ENCODE data around the gene CDX1.

Gene CDX1

GRCh38 chr5:150215979-150216944, 49.7 kb downstream of the CDX1 start:
- Histone ChIP-seq H3F3A (ENCODE audit: insufficient read depth, low read length) (no peaks in the 10 kb centered on the region), H3K27me3 (ENCODE audit: insufficient read depth, low read length) (no peaks in the 10 kb centered on the region), H3K36me3 (ENCODE audit: insufficient read depth, low read length) (no peaks in the 10 kb centered on the region), H3K4me2 (ENCODE audit: low read length) (no peak overlapping the region), H3K9me3 (ENCODE audit: low read length) (no peaks in the 10 kb centered on the region), H3K4me3 (ENCODE audit: low read depth, low read length, poor library complexity, severe bottlenecking) (no peak overlapping the region), H3K27ac (ENCODE audit: low read depth, low read length, poor library complexity, severe bottlenecking) (no peak overlapping the region), H3K4me1 (ENCODE audit: insufficient read depth, low read length, severe bottlenecking) (no peaks in the 10 kb centered on the region), H2AFZ (ENCODE audit: low read length) (no peak overlapping the region), H4K20me1 (ENCODE audit: insufficient read depth, low read length) (no peaks in the 10 kb centered on the region), H3K79me2 (ENCODE audit: insufficient read depth, low read length) (no peaks in the 10 kb centered on the region), H3K9me2 (ENCODE audit: low read depth, low read length) (no peaks in the 10 kb centered on the region), H3K9ac (ENCODE audit: low read length) (no peak overlapping the region)
- TF ChIP-seq CTCF (IDR thresholded peaks at IDR 0.05; ENCODE audit: low read length) (no peak), EZH2 (IDR thresholded peaks at IDR 0.05; ENCODE audit: borderline replicate concordance, low read length) (no peak)

GRCh38 chr5:150217038-150217437, 50.5 kb downstream of the CDX1 start:
- H3K27me3 ChIP-seq (ENCODE audit: insufficient read depth, low read length), result no peaks in the 10 kb centered on the region
- no peak overlapping the region for H3K4me3 ChIP-seq (ENCODE audit: low read depth, low read length, poor library complexity, severe bottlenecking)
- H3K4me2 ChIP-seq (ENCODE audit: low read length), result no peak overlapping the region
- H3K9me2 ChIP-seq (ENCODE audit: low read depth, low read length), result no peaks in the 10 kb centered on the region
- H3K9ac ChIP-seq (ENCODE audit: low read length), result no peak overlapping the region
- no peaks in the 10 kb centered on the region for H3K79me2 ChIP-seq (ENCODE audit: insufficient read depth, low read length)
- H3K36me3 ChIP-seq (ENCODE audit: insufficient read depth, low read length), result no peaks in the 10 kb centered on the region
- no peak overlapping the region for H2AFZ ChIP-seq (ENCODE audit: low read length)
- H3F3A ChIP-seq (ENCODE audit: insufficient read depth, low read length), result no peaks in the 10 kb centered on the region
- H4K20me1 ChIP-seq (ENCODE audit: insufficient read depth, low read length), result no peaks in the 10 kb centered on the region
- no peak for TF ChIP-seq CTCF (IDR thresholded peaks at IDR 0.05; ENCODE audit: low read length)
- H3K9me3 ChIP-seq (ENCODE audit: low read length), result no peaks in the 10 kb centered on the region
- H3K4me1 ChIP-seq (ENCODE audit: insufficient read depth, low read length, severe bottlenecking), result no peaks in the 10 kb centered on the region
- no peak overlapping the region for H3K27ac ChIP-seq (ENCODE audit: low read depth, low read length, poor library complexity, severe bottlenecking)

GRCh38 chr5:150217873-150218692, 51.5 kb downstream of the CDX1 start:
- no peaks in the 10 kb centered on the region for H3K36me3 ChIP-seq (ENCODE audit: insufficient read depth, low read length)
- H3K27me3 ChIP-seq (ENCODE audit: insufficient read depth, low read length), result no peaks in the 10 kb centered on the region
- no peak overlapping the region for H2AFZ ChIP-seq (ENCODE audit: low read length)
- TF ChIP-seq CTCF (IDR thresholded peaks at IDR 0.05; ENCODE audit: low read length), result peak; percentile 89
- no peak for TF ChIP-seq EZH2 (IDR thresholded peaks at IDR 0.05; ENCODE audit: borderline replicate concordance, low read length)
- no peak overlapping the region for H3K4me3 ChIP-seq (ENCODE audit: low read depth, low read length, poor library complexity, severe bottlenecking)
- no peaks in the 10 kb centered on the region for H3F3A ChIP-seq (ENCODE audit: insufficient read depth, low read length)
- no peaks in the 10 kb centered on the region for H4K20me1 ChIP-seq (ENCODE audit: insufficient read depth, low read length)
- H3K79me2 ChIP-seq (ENCODE audit: insufficient read depth, low read length), result no peaks in the 10 kb centered on the region
- no peaks in the 10 kb centered on the region for H3K9me3 ChIP-seq (ENCODE audit: low read length)
- H3K4me1 ChIP-seq (ENCODE audit: insufficient read depth, low read length, severe bottlenecking), result no peaks in the 10 kb centered on the region
- no peaks in the 10 kb centered on the region for H3K9me2 ChIP-seq (ENCODE audit: low read depth, low read length)
- no peak overlapping the region for H3K27ac ChIP-seq (ENCODE audit: low read depth, low read length, poor library complexity, severe bottlenecking)
- no peak overlapping the region for H3K4me2 ChIP-seq (ENCODE audit: low read length)
- no peak overlapping the region for H3K9ac ChIP-seq (ENCODE audit: low read length)

Data from OCI-LY1 (cell line).